GM12891 (cell line): ENCODE results near the gene VEGFD.

Experiments used
- PAX5 ChIP-seq: IDR thresholded peaks from 2 replicates; pipeline ENCODE4 v1.6.1; 2011; ENCODE audit warnings: low read length, moderate library complexity, mild to moderate bottlenecking; ENCODE audit not compliant: insufficient read depth, severe bottlenecking
- POLR2A ChIP-seq: IDR thresholded peaks from 2 replicates; pipeline ENCODE4 v1.6.1; 2011; ENCODE audit warnings: low read depth, low read length, control low read depth
- POLR2AphosphoS5 ChIP-seq: IDR thresholded peaks from 2 replicates; pipeline ENCODE4 v1.6.1; 2011; ENCODE audit warnings: low read depth, low read length, control low read depth
- POU2F2 ChIP-seq: IDR thresholded peaks from 2 replicates; pipeline ENCODE4 v1.6.1; 2011; ENCODE audit warnings: low read depth, mild to moderate bottlenecking, control low read depth, low read length, moderate library complexity
- SPI1 ChIP-seq: IDR thresholded peaks from 2 replicates; pipeline ENCODE4 v1.6.1; 2011; ENCODE audit warnings: low read depth, low read length, control low read depth
- TAF1 ChIP-seq: IDR thresholded peaks from 2 replicates; pipeline ENCODE4 v1.6.1; 2011; ENCODE audit warnings: low read depth, low read length, control low read depth

DNA sequence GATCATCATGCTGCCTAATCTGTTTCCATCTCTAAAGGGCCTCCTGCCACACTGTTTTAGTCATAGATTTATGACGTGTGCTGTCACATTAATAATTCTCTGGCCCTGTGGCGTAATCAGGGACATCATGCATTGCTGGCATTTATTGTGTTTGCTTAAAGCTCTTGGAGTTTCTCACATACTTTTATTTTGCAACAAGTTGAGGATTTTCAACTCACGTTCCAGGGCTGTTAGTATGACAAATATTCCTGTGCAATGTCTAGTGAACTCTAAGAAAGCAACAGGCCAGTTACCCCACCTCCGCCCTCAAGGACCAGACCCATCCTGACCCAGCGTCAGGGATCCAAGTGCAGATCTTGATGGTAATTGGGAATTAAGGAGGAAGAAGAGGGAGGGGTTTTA, 41.1 kb downstream of the VEGFD start:
- TF ChIP-seq POLR2A, result no peak
- no peak for TF ChIP-seq POLR2AphosphoS5
- TF ChIP-seq SPI1, result no peak
- no peak for TF ChIP-seq TAF1
- TF ChIP-seq POU2F2, result no peak
- TF ChIP-seq PAX5, result no peak
